DOHH2 (cell line): ENCODE measurements around the gene GTF3A.
"Not testable (repeated sequence)": the region's sequence is repeated elsewhere in the genome, so short reads cannot be mapped to it uniquely, and the experiment has no call there.

Source experiments
- H3F3A ChIP-seq: fragments of 200-600 bp; sonication (generic), shearing (Covaris generic); 2 replicates; pipeline ENCODE4 v1.6.0; 2016; ENCODE audit warnings: antibody characterized with exemption, mild to moderate bottlenecking; ENCODE audit not compliant: control insufficient read depth, insufficient read depth
- H3K27ac ChIP-seq: fragments of 200-600 bp; sonication (generic); 2 replicates; pipeline ENCODE4 v1.5.1; 2014; ENCODE audit warnings: low read depth, mild to moderate bottlenecking, low read length, moderate library complexity
- H3K27me3 ChIP-seq: fragments of 200-600 bp; sonication (generic); 2 replicates; pipeline ENCODE4 v1.6.1; 2014; ENCODE audit warnings: mild to moderate bottlenecking, low read length, mixed read lengths; ENCODE audit not compliant: control insufficient read depth
- H3K36me3 ChIP-seq: fragments of 200-600 bp; sonication (generic); 2 replicates; pipeline ENCODE4 v1.6.1; 2014; ENCODE audit warnings: mild to moderate bottlenecking, low read length, moderate library complexity, mixed read lengths; ENCODE audit not compliant: control insufficient read depth
- H3K4me1 ChIP-seq: fragments of 200-600 bp; sonication (generic); 2 replicates; pipeline ENCODE4 v1.6.1; 2014; ENCODE audit warnings: mild to moderate bottlenecking, low read length, mixed read lengths; ENCODE audit not compliant: control insufficient read depth
- H3K4me2 ChIP-seq: fragments of 200-600 bp; sonication (generic); 2 replicates; pipeline ENCODE4 v1.6.0; 2014; ENCODE audit warnings: mild to moderate bottlenecking, low read length, moderate library complexity
- H3K4me3 ChIP-seq: fragments of 200-600 bp; sonication (generic); 2 replicates; pipeline ENCODE4 v1.5.1; 2014; ENCODE audit warnings: mild to moderate bottlenecking, low read length, mixed read lengths
- H3K79me2 ChIP-seq: fragments of 200-600 bp; sonication (generic); 2 replicates; pipeline ENCODE4 v1.6.1; 2014; ENCODE audit warnings: mild to moderate bottlenecking, low read length, mixed read lengths; ENCODE audit not compliant: control insufficient read depth
- H3K9me2 ChIP-seq: fragments of 200-600 bp; sonication (generic); replicated peaks from 2 replicates; pipeline ENCODE4 v1.6.1; 2014; ENCODE audit warnings: mild to moderate bottlenecking, low read length, mixed read lengths; ENCODE audit not compliant: control insufficient read depth
- H3K9me3 ChIP-seq: fragments of 200-600 bp; sonication (generic); 2 replicates; pipeline ENCODE4 v1.6.1; 2014; ENCODE audit warnings: antibody characterized with exemption, low read length, mixed read lengths; ENCODE audit not compliant: control insufficient read depth, insufficient read depth
- H4K20me1 ChIP-seq: fragments of 200-600 bp; sonication (generic); 2 replicates; pipeline ENCODE4 v1.6.0; 2014; ENCODE audit warnings: low read depth, mild to moderate bottlenecking, antibody characterized with exemption, low read length, moderate library complexity; ENCODE audit not compliant: control insufficient read depth, insufficient read depth
- CTCF ChIP-seq: fragments of 200-600 bp; sonication (generic); IDR thresholded peaks from one replicate; pipeline ENCODE4 v1.5.1; 2014; ENCODE audit warnings: antibody characterized with exemption, mild to moderate bottlenecking, low read depth, low read length; ENCODE audit not compliant: poor library complexity, severe bottlenecking
- EZH2phosphoT487 ChIP-seq: fragments of 200-600 bp; sonication (generic); IDR thresholded peaks from 2 replicates; pipeline ENCODE4 v1.6.1; 2017; ENCODE audit warnings: borderline replicate concordance, mild to moderate bottlenecking, antibody characterized with exemption, low read length, moderate library complexity, mixed read lengths

Gene GTF3A

DNA sequence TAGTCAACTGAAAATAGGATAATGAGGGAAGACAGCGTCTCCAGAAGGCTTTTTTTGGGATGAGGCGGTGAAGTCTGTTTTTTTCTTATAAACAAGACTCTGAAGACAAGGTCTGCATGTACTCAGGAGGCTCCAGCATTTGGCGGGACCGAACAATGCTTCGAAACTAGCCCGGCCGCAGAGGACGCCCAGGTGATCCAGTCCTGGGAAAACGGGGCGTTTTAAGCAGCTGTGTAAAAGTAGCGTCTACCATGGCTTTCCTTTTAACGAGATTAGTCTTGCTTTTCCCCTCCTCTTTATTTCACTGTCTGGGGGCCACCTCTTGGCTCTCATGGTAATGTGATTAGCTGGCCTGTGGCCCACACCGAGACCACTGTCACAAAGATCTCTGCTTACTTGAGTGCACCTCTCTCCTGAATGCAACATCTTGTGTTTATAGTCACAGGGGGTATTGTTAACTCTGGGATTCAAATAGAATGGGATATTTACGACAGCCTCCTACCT is 29.4 kb upstream of the GTF3A start:
- Histone ChIP-seq H3K9me2 (no peaks in the 10 kb centered on the region), H3K4me2 (no peak overlapping the region), H3K36me3 (no peaks in the 10 kb centered on the region), H3K27ac (no peak overlapping the region), H3K27me3 (peaks cover 12% of the 10 kb centered on the region), H3K4me1 (no peaks in the 10 kb centered on the region), H4K20me1 (no peaks in the 10 kb centered on the region), H3K79me2 (no peaks in the 10 kb centered on the region), H3K4me3 (no peak overlapping the region), H3F3A (no peaks in the 10 kb centered on the region), H3K9me3 (no peaks in the 10 kb centered on the region)
- TF ChIP-seq EZH2phosphoT487 (no peak), CTCF (no peak)

- no peak overlapping the region for H3K27ac ChIP-seq
- no peaks in the 10 kb centered on the region for H3K36me3 ChIP-seq
- H3K4me1 ChIP-seq: peaks cover 4% of the 10 kb centered on the region; the same call in 1 of the 2 replicates
- no peaks in the 10 kb centered on the region for H3F3A ChIP-seq
- no peaks in the 10 kb centered on the region for H3K79me2 ChIP-seq
- H3K9me2 ChIP-seq: no peaks in the 10 kb centered on the region
- no peak overlapping the region for H3K4me3 ChIP-seq
- H3K4me2 ChIP-seq: no peak overlapping the region
- TF ChIP-seq CTCF: no peak
- TF ChIP-seq EZH2phosphoT487: no peak
- peaks cover 10% of the 10 kb centered on the region for H3K27me3 ChIP-seq
- H3K9me3 ChIP-seq: 0 out of 2 replicates have a peak, but pooled peaks cover 4% of the 10 kb centered on the region
- H4K20me1 ChIP-seq: no peaks in the 10 kb centered on the region
Observed at GRCh38 chr13:27396252-27396846, 28.1 kb upstream of the GTF3A start.

- Histone ChIP-seq H3K9me2 (no peaks in the 10 kb centered on the region), H3K4me2 (no peak overlapping the region), H3K27ac (no peak overlapping the region), H3K9me3 (0 out of 2 replicates have a peak, but pooled peaks cover 4% of the 10 kb centered on the region), H3F3A (no peaks in the 10 kb centered on the region), H3K4me1 (peaks cover 6% of the 10 kb centered on the region; the same call in 1 of the 2 replicates), H3K4me3 (no peak overlapping the region), H3K79me2 (no peaks in the 10 kb centered on the region), H4K20me1 (no peaks in the 10 kb centered on the region), H3K36me3 (no peaks in the 10 kb centered on the region), H3K27me3 (peaks cover 9% of the 10 kb centered on the region)
- no peak for TF ChIP-seq CTCF
- TF ChIP-seq EZH2phosphoT487: no peak
Observed at GRCh38 chr13:27398360-27398759, 26.1 kb upstream of the GTF3A start.

GRCh38 chr13:27400405-27400804 is 24.0 kb upstream of the GTF3A start:
- not testable (repeated sequence) for H3K36me3 ChIP-seq, H3K4me3 ChIP-seq, H3F3A ChIP-seq, H4K20me1 ChIP-seq, H3K9me3 ChIP-seq, H3K27me3 ChIP-seq, H3K4me1 ChIP-seq, H3K4me2 ChIP-seq, H3K9me2 ChIP-seq, H3K79me2 ChIP-seq, H3K27ac ChIP-seq
